ENCODE measurements around the gene IMPA2.

GRCh38 chr18:12001421-12001820, 20.1 kb downstream of the IMPA2 start:
- TF ChIP-seq CTCF (IDR thresholded peaks at IDR 0.05), result no peak
- peak in 2 of 3 donors; percentile 27 to 45 for TF ChIP-seq POLR2A (IDR thresholded peaks at IDR 0.05)

All from body of pancreas (tissue), 4 donors.